IPS-15b (cell line): ENCODE data around the gene FGF7.
"Not testable (repeated sequence)": the region's sequence is repeated elsewhere in the genome, so short reads cannot be mapped to it uniquely, and the experiment has no call there.

ENCODE experiments used
- H3K27me3 ChIP-seq: one replicate; pipeline ENCODE4 v1.6.1; 2013; ENCODE audit warnings: low read length; ENCODE audit not compliant: control insufficient read depth, insufficient read depth
- H3K36me3 ChIP-seq: one replicate; pipeline ENCODE4 v1.6.1; 2013; ENCODE audit warnings: low read length; ENCODE audit not compliant: control insufficient read depth, insufficient read depth
- H3K4me1 ChIP-seq: one replicate; pipeline ENCODE4 v1.6.1; 2013; ENCODE audit warnings: mild to moderate bottlenecking, low read length; ENCODE audit not compliant: control insufficient read depth, insufficient read depth
- H3K4me3 ChIP-seq: one replicate; pipeline ENCODE4 v1.5.1; 2013; ENCODE audit warnings: low read depth, low read length
- H3K9ac ChIP-seq: one replicate; pipeline ENCODE4 v1.6.1; 2013; ENCODE audit warnings: low read depth, mild to moderate bottlenecking, low read length
- H3K9me3 ChIP-seq: one replicate; pipeline ENCODE4 v1.6.1; 2013; ENCODE audit warnings: mild to moderate bottlenecking, low read length; ENCODE audit not compliant: control insufficient read depth, insufficient read depth

FGF7 gene

GRCh38 chr15:49423021-49423420 lies at the start of gene FGF7:
FGF7 (plus strand) TSS chr15:49423242; CDS start chr15:49424298, 1,056 bp downstream.
- no peaks in the 10 kb centered on the region for H3K4me1 ChIP-seq
- no peaks in the 10 kb centered on the region for H3K9me3 ChIP-seq
- no peaks in the 10 kb centered on the region for H3K27me3 ChIP-seq
- no peak within 1 kb of the TSS for H3K9ac ChIP-seq
- no peaks in the 10 kb centered on the region for H3K36me3 ChIP-seq
- H3K4me3 ChIP-seq, result no peak within 1 kb of the TSS

GRCh38 chr15:49379996-49380395 lies 43.0 kb upstream of the FGF7 start:
- H3K27me3 ChIP-seq, result no peaks in the 10 kb centered on the region
- no peaks in the 10 kb centered on the region for H3K36me3 ChIP-seq
- no peak overlapping the region for H3K9ac ChIP-seq
- no peak overlapping the region for H3K4me3 ChIP-seq
- H3K9me3 ChIP-seq, result no peaks in the 10 kb centered on the region
- H3K4me1 ChIP-seq, result peaks cover 22% of the 10 kb centered on the region

GRCh38 chr15:49380912-49381311 lies 42.1 kb upstream of the FGF7 start:
- peaks cover 22% of the 10 kb centered on the region for H3K4me1 ChIP-seq
- H3K36me3 ChIP-seq, result no peaks in the 10 kb centered on the region
- H3K9me3 ChIP-seq, result no peaks in the 10 kb centered on the region
- no peaks in the 10 kb centered on the region for H3K27me3 ChIP-seq
- no peak overlapping the region for H3K9ac ChIP-seq
- no peak overlapping the region for H3K4me3 ChIP-seq

- Histone ChIP-seq H3K4me1 (peaks cover 22% of the 10 kb centered on the region), H3K4me3 (no peak overlapping the region), H3K36me3 (no peaks in the 10 kb centered on the region), H3K9me3 (no peaks in the 10 kb centered on the region), H3K27me3 (no peaks in the 10 kb centered on the region), H3K9ac (no peak overlapping the region)
These were observed 40.6 kb upstream of the FGF7 start for GRCh38 chr15:49382394-49382793.

- Histone ChIP-seq H3K27me3 (no peaks in the 10 kb centered on the region), H3K4me3 (no peak overlapping the region), H3K4me1 (peaks cover 22% of the 10 kb centered on the region), H3K9ac (no peak overlapping the region), H3K36me3 (no peaks in the 10 kb centered on the region), H3K9me3 (no peaks in the 10 kb centered on the region)
These were observed 39.8 kb upstream of the FGF7 start for GRCh38 chr15:49383266-49383665.

- H3K27me3 ChIP-seq, result no peaks in the 10 kb centered on the region
- no peaks in the 10 kb centered on the region for H3K9me3 ChIP-seq
- no peaks in the 10 kb centered on the region for H3K36me3 ChIP-seq
- no peak overlapping the region for H3K4me3 ChIP-seq
- no peak overlapping the region for H3K9ac ChIP-seq
- H3K4me1 ChIP-seq, result peaks cover 12% of the 10 kb centered on the region
These were observed 35.6 kb upstream of the FGF7 start for GRCh38 chr15:49387471-49387870.

GRCh38 chr15:49402515-49403296 lies 20.3 kb upstream of the FGF7 start:
- H3K4me3 ChIP-seq, H3K9ac ChIP-seq, H3K4me1 ChIP-seq, H3K9me3 ChIP-seq, H3K36me3 ChIP-seq, H3K27me3 ChIP-seq: not testable (repeated sequence)

GRCh38 chr15:49406352-49407118 lies 16.5 kb upstream of the FGF7 start:
- no peaks in the 10 kb centered on the region for H3K27me3 ChIP-seq
- H3K9me3 ChIP-seq, result no peaks in the 10 kb centered on the region
- no peaks in the 10 kb centered on the region for H3K4me1 ChIP-seq
- no peaks in the 10 kb centered on the region for H3K36me3 ChIP-seq
- H3K4me3 ChIP-seq, result no peak overlapping the region
- no peak overlapping the region for H3K9ac ChIP-seq

GRCh38 chr15:49410641-49411040 lies 12.4 kb upstream of the FGF7 start:
- Histone ChIP-seq H3K9ac (no peak overlapping the region), H3K36me3 (no peaks in the 10 kb centered on the region), H3K27me3 (no peaks in the 10 kb centered on the region), H3K4me1 (no peaks in the 10 kb centered on the region), H3K4me3 (no peak overlapping the region), H3K9me3 (no peaks in the 10 kb centered on the region)

GRCh38 chr15:49412797-49413196 lies 10.2 kb upstream of the FGF7 start:
- no peaks in the 10 kb centered on the region for H3K27me3 ChIP-seq
- no peaks in the 10 kb centered on the region for H3K36me3 ChIP-seq
- no peak overlapping the region for H3K4me3 ChIP-seq
- no peak overlapping the region for H3K9ac ChIP-seq
- H3K9me3 ChIP-seq, result no peaks in the 10 kb centered on the region
- no peaks in the 10 kb centered on the region for H3K4me1 ChIP-seq

- Histone ChIP-seq H3K9me3 (no peaks in the 10 kb centered on the region), H3K27me3 (no peaks in the 10 kb centered on the region), H3K36me3 (no peaks in the 10 kb centered on the region), H3K9ac (no peak overlapping the region), H3K4me1 (no peaks in the 10 kb centered on the region), H3K4me3 (no peak overlapping the region)
These were observed 7.9 kb upstream of the FGF7 start for GRCh38 chr15:49415149-49415548.

- H3K4me1 ChIP-seq, result no peaks in the 10 kb centered on the region
- no peaks in the 10 kb centered on the region for H3K27me3 ChIP-seq
- no peak overlapping the region for H3K4me3 ChIP-seq
- H3K36me3 ChIP-seq, result no peaks in the 10 kb centered on the region
- H3K9me3 ChIP-seq, result no peaks in the 10 kb centered on the region
- no peak overlapping the region for H3K9ac ChIP-seq
These were observed 7.4 kb upstream of the FGF7 start for GRCh38 chr15:49415638-49416037.
